ENCODE results near the gene LAPTM4A.

GRCh38 chr2:20016346-20016745 lies 35.1 kb downstream of the LAPTM4A start:
- TF ChIP-seq CTCF (IDR thresholded peaks at IDR 0.05) = no peak
- TF ChIP-seq ZFX (IDR thresholded peaks at IDR 0.05; ENCODE audit: borderline replicate concordance) = no peak
